MM.1S (cell line): ENCODE data around the gene SYT9.

Source experiments
- DNase-seq: peaks from one replicate; pipeline ENCODE4 v3.0.0-alpha.2; 2015
- H2AFZ ChIP-seq: fragments of 300-600 bp; sonication (generic); 2 replicates; pipeline ENCODE4 v1.6.0; 2016; ENCODE audit warnings: antibody characterized with exemption, low read length
- H3F3A ChIP-seq: fragments of 300-600 bp; sonication (generic); 2 replicates; pipeline ENCODE4 v1.6.1; 2016; ENCODE audit warnings: mild to moderate bottlenecking, antibody characterized with exemption, low read length, moderate library complexity, mixed read lengths; ENCODE audit not compliant: insufficient read depth
- H3K27ac ChIP-seq: fragments of 300-600 bp; sonication (generic); 2 replicates; pipeline ENCODE4 v1.5.1; 2016; ENCODE audit warnings: mild to moderate bottlenecking, low read length
- H3K27me3 ChIP-seq: fragments of 300-600 bp; sonication (generic); replicated peaks from 2 replicates; pipeline ENCODE4 v1.6.0; 2016; ENCODE audit warnings: low read length; ENCODE audit not compliant: insufficient read depth
- H3K36me3 ChIP-seq: fragments of 300-600 bp; sonication (generic); replicated peaks from 2 replicates; pipeline ENCODE4 v1.6.1; 2016; ENCODE audit warnings: mild to moderate bottlenecking, low read length, mixed read lengths; ENCODE audit not compliant: insufficient read depth
- H3K4me1 ChIP-seq: fragments of 300-600 bp; sonication (generic); 2 replicates; pipeline ENCODE4 v1.6.1; 2016; ENCODE audit warnings: low read length, mixed read lengths
- H3K4me2 ChIP-seq: fragments of 300-600 bp; sonication (generic); 2 replicates; pipeline ENCODE4 v1.6.0; 2016; ENCODE audit warnings: low read depth, low read length
- H3K4me3 ChIP-seq: fragments of 300-600 bp; sonication (generic); 2 replicates; pipeline ENCODE4 v1.5.1; 2016; ENCODE audit warnings: low read length, mixed read lengths
- H3K79me2 ChIP-seq: fragments of 300-600 bp; sonication (generic); 2 replicates; pipeline ENCODE4 v1.6.1; 2016; ENCODE audit warnings: mixed run types, low read length, mixed read lengths
- H3K9ac ChIP-seq: fragments of 300-600 bp; sonication (generic); 2 replicates; pipeline ENCODE4 v1.6.1; 2016; ENCODE audit warnings: low read length, mixed read lengths
- H3K9me2 ChIP-seq: fragments of 300-600 bp; sonication (generic); replicated peaks from 2 replicates; pipeline ENCODE4 v1.6.1; 2016; ENCODE audit warnings: mild to moderate bottlenecking, low read length, mixed read lengths; ENCODE audit not compliant: insufficient read depth
- H3K9me3 ChIP-seq: fragments of 300-600 bp; sonication (generic); replicated peaks from 2 replicates; pipeline ENCODE4 v1.6.1; 2016; ENCODE audit warnings: mild to moderate bottlenecking, low read length, mixed read lengths; ENCODE audit not compliant: insufficient read depth
- H4K20me1 ChIP-seq: fragments of 300-600 bp; sonication (generic); 2 replicates; pipeline ENCODE4 v1.6.1; 2016; ENCODE audit warnings: mild to moderate bottlenecking, low read length, moderate library complexity, mixed read lengths; ENCODE audit not compliant: insufficient read depth
- CTCF ChIP-seq: fragments of 300-600 bp; sonication (generic); IDR thresholded peaks from 2 replicates; pipeline ENCODE4 v1.5.1; 2016; ENCODE audit warnings: antibody characterized with exemption, low read length, mixed read lengths
- EZH2 ChIP-seq: fragments of 300-600 bp; sonication (generic); optimal IDR thresholded peaks from 2 replicates; pipeline ENCODE3; 2017; ENCODE audit warnings: low read depth, mild to moderate bottlenecking, antibody characterized with exemption, low read length, mixed read lengths
- EZH2phosphoT487 ChIP-seq: fragments of 300-600 bp; sonication (generic); IDR thresholded peaks from 2 replicates; pipeline ENCODE4 v1.6.1; 2018; ENCODE audit warnings: antibody characterized with exemption, low read length

The SYT9 gene

GRCh38 chr11:7486781-7487140 lies 235.1 kb downstream of the SYT9 start:
- DNase-seq, result no peak

GRCh38 chr11:7487360-7487759 lies 235.7 kb downstream of the SYT9 start:
- TF ChIP-seq EZH2, result no peak

More at GRCh38 chr11:7486781-7487140, 235.1 kb downstream of the SYT9 start:
- Histone ChIP-seq H3K9me2 (no peaks in the 10 kb centered on the region), H4K20me1 (no peaks in the 10 kb centered on the region), H3K4me1 (no peaks in the 10 kb centered on the region), H3K27me3 (no peaks in the 10 kb centered on the region), H2AFZ (no peak overlapping the region), H3K9ac (no peak overlapping the region), H3K27ac (no peak overlapping the region), H3K9me3 (no peaks in the 10 kb centered on the region), H3F3A (no peaks in the 10 kb centered on the region), H3K4me3 (no peak overlapping the region), H3K4me2 (no peak overlapping the region), H3K36me3 (no peaks in the 10 kb centered on the region), H3K79me2 (no peaks in the 10 kb centered on the region)
- TF ChIP-seq EZH2, result no peak

GRCh38 chr11:7488681-7489080 lies 237.0 kb downstream of the SYT9 start:
- Histone ChIP-seq H3F3A (no peaks in the 10 kb centered on the region), H3K9me3 (no peaks in the 10 kb centered on the region), H3K4me1 (no peaks in the 10 kb centered on the region)

More at GRCh38 chr11:7487360-7487759, 235.7 kb downstream of the SYT9 start:
- H3K9ac ChIP-seq, result no peak overlapping the region
- H3K4me2 ChIP-seq, result no peak overlapping the region
- H4K20me1 ChIP-seq, result no peaks in the 10 kb centered on the region
- no peaks in the 10 kb centered on the region for H3K79me2 ChIP-seq
- no peaks in the 10 kb centered on the region for H3K36me3 ChIP-seq
- no peak for DNase-seq
- no peak overlapping the region for H3K27ac ChIP-seq
- no peak overlapping the region for H2AFZ ChIP-seq
- no peaks in the 10 kb centered on the region for H3K27me3 ChIP-seq
- no peak overlapping the region for H3K4me3 ChIP-seq
- H3K4me1 ChIP-seq, result no peaks in the 10 kb centered on the region
- no peaks in the 10 kb centered on the region for H3K9me2 ChIP-seq
- no peaks in the 10 kb centered on the region for H3K9me3 ChIP-seq
- H3F3A ChIP-seq, result no peaks in the 10 kb centered on the region

GRCh38 chr11:7489376-7489775 lies 237.7 kb downstream of the SYT9 start:
- H3K4me2 ChIP-seq, result no peak overlapping the region
- H3K27me3 ChIP-seq, result no peaks in the 10 kb centered on the region
- H3K4me3 ChIP-seq, result no peak overlapping the region
- no peak overlapping the region for H3K9ac ChIP-seq
- no peaks in the 10 kb centered on the region for H3K36me3 ChIP-seq
- DNase-seq, result no peak
- no peaks in the 10 kb centered on the region for H4K20me1 ChIP-seq
- no peaks in the 10 kb centered on the region for H3K79me2 ChIP-seq
- H3K27ac ChIP-seq, result no peak overlapping the region
- TF ChIP-seq EZH2phosphoT487 (no peak), EZH2 (no peak), CTCF (no peak)
- no peak overlapping the region for H2AFZ ChIP-seq
- no peaks in the 10 kb centered on the region for H3K9me3 ChIP-seq
- no peaks in the 10 kb centered on the region for H3K9me2 ChIP-seq
- no peaks in the 10 kb centered on the region for H3K4me1 ChIP-seq
- H3F3A ChIP-seq, result no peaks in the 10 kb centered on the region

More at GRCh38 chr11:7488681-7489080, 237.0 kb downstream of the SYT9 start:
- H3K27ac ChIP-seq, result no peak overlapping the region
- no peak overlapping the region for H3K4me3 ChIP-seq
- no peaks in the 10 kb centered on the region for H4K20me1 ChIP-seq
- no peaks in the 10 kb centered on the region for H3K9me2 ChIP-seq
- no peak overlapping the region for H3K4me2 ChIP-seq
- no peaks in the 10 kb centered on the region for H3K36me3 ChIP-seq
- H3K79me2 ChIP-seq, result no peaks in the 10 kb centered on the region
- no peak for DNase-seq
- H3K9ac ChIP-seq, result no peak overlapping the region
- no peak for TF ChIP-seq CTCF
- TF ChIP-seq EZH2phosphoT487, result no peak
- no peak for TF ChIP-seq EZH2
- H3K27me3 ChIP-seq, result no peaks in the 10 kb centered on the region
- H2AFZ ChIP-seq, result no peak overlapping the region
